GM19455 (cell line): ENCODE data around the gene PTPRD.
"Not testable (repeated sequence)": the region's sequence is repeated elsewhere in the genome, so short reads cannot be mapped to it uniquely, and the experiment has no call there.

Source experiments
- ATAC-seq: cut with Tn5 transposase; IDR thresholded peaks from one replicate; pipeline ENCODE4 v1.9.1; 2021; ENCODE audit not compliant: unreplicated experiment

The PTPRD gene

DNA sequence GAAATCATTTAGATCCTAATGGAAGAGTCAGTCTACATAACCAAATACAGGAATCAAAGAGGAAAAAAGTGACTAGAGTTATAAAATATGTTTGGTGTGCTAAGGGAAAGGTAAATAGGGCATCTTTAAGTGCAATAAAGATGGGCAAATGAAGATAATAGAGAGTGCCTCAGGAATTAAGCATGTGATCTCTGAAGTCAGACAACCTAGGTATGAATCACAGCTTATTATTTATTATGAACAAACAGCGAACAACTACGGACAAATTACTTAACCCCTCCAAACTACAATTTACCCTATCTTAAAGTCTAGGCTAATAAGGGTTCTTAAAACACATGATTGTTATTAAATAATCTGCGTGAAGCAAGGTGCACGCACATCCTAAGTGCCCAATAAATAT, 1903.1 kb downstream of the PTPRD start:
- ATAC-seq: no peak

DNA sequence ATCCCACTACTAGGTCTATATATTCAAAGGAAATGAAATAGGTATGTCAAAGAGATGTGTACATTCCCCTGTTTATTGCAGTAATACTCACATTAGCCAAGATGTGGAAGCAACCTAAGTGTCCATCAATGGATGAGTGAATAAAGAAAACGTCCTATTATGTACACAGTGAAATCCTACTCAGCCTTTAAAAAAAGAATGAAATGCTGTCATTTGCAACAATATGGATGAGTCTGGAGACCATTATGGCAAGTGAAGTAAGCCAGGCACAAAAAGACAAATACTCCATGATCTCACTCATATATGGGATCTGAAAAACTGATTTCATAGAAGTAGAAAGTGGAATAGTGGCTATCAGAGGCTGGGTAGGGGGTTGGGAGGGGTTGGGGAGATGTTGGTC, 1904.1 kb downstream of the PTPRD start:
- ATAC-seq: no peak

DNA sequence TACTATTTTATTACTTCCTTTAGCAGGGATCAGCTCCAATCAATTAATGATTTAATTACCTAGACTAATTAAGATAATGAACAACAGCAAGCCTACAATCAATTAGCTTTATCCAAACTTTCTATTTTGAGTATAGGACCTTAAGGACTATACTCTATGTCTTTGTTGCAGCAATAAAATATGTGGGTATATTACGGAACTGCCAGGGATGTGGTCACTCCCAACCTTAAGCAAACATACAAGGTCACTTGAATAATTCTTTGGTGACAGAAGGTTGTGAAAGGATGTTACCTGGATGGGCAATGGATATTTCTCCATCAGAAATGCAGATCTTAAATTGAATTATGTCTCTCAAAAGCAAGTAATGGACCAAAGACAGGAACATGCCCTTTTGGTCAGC, 1905.8 kb downstream of the PTPRD start:
- ATAC-seq: no peak

DNA sequence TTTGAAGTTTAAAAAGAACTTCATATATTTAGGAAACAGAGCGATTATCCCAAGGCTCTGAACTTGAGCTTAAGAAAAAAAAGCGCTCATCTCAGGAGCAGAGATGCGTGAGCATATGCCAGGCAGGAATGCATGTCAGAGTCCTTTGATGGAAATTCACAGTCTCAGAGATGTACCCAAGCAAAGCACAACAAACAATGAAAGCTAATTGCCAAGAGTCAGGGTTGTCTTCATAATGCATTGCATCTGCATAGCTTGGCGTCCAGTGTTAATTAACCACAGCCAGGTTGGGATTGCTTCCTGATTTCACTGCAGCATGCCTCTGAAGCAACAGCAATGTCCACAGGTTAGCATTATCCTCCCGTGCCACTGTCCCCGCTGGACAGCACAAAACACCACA, 1906.3 kb downstream of the PTPRD start:
- no peak for ATAC-seq

DNA sequence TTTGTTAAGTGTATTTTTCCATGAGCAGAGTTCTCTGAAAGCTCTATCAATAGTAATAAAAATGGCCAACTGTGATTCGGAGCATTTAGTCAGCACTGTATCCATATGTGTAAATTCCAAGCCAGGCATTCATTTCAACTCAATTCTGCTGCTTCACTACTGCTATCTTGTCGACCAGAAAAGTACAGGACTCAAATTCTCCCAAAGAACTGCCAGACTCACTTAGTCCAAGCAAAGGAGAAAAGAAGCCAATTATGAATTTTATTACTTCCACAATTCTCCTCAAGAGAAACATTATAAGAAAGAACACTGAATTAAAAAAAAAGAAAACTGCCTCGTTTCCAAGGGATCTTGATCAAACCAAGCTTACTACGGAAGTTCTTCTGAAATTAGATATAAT, 1906.9 kb downstream of the PTPRD start:
- ATAC-seq: no peak

GRCh38 chr9:8703904-8704303, 1908.9 kb downstream of the PTPRD start:
- ATAC-seq: no peak

GRCh38 chr9:8701904-8702303, 1910.9 kb downstream of the PTPRD start:
- no peak for ATAC-seq

- ATAC-seq: not testable (repeated sequence)
Measured at GRCh38 chr9:8697565-8697964, 1915.2 kb downstream of the PTPRD start.

DNA sequence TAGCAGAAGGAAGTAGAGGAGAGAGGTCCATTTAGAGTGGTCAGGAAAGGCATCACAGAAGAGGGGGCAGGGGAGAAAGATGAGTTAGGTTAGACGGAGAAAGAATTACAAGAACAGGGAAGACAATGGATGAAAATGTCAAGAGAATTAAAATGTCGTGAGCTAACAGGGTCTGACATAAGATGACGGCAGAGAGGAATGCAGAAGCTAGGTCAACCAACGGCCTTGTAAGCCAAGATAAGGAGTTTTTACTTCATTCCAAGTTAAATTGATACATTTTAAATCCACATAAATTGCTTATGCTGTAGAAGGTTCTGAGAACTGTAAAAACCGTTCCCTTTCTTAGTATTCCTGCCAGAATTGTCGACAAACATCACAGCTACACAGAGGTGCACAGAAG, 1916.3 kb downstream of the PTPRD start:
- ATAC-seq: no peak

- ATAC-seq: no peak
Measured at GRCh38 chr9:8694983-8695588, 1917.7 kb downstream of the PTPRD start.

DNA sequence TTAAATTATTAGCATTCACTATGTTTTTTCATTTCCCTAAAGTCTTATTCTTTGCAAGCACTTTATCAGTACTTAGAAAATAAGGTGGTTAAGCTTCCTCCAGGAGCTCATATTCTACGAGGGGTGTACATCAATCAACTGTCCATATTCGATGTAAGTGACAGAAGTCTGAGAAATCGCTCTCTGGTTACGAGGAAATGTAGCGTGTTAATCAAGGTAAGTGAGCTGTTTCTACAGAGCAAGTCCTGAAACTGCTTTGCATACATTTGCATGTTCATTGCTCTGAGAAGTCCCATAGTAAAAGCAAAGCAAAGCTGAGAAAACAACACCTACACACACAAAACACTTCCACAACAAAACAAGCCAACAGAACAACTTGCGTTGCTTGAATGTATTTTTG, 1919.3 kb downstream of the PTPRD start:
- no peak for ATAC-seq

GRCh38 chr9:8686516-8686915, 1926.3 kb downstream of the PTPRD start:
- ATAC-seq: no peak

- no peak for ATAC-seq
Measured at GRCh38 chr9:8685825-8686224, 1927.0 kb downstream of the PTPRD start.

DNA sequence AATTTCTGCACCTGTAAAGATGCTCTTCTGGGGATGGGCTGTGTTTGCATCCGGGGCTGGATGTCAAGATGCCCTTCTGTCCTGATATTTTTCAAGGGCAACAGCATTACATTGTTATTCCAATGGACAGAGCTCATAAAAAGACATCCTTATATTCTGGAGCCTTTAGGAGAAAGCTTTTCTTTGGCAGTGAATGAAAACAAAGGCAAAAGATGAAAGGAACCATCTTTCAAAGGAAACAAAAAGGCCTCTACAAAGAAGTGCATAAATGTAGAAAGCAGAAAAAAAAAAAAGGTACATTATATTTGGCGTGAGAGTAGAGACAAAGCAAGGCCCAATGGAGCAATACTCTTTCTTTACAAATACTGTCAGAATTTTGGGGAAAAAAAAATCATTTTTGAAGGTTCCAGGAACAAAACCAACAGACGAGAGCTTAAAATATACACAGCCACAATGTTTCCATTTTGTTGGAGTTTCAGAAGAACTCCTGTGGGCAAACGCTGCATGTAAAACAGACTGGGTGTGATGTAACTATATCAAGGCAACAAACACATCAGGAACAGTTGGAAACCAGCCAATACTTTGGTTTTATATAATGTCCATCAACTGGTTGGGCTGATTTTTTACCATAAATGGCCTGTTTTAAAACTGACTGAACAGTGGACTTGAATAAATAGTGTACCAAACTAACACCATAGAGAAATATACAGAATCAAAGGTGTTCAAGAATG, 1927.7 kb downstream of the PTPRD start:
- ATAC-seq: no peak

DNA sequence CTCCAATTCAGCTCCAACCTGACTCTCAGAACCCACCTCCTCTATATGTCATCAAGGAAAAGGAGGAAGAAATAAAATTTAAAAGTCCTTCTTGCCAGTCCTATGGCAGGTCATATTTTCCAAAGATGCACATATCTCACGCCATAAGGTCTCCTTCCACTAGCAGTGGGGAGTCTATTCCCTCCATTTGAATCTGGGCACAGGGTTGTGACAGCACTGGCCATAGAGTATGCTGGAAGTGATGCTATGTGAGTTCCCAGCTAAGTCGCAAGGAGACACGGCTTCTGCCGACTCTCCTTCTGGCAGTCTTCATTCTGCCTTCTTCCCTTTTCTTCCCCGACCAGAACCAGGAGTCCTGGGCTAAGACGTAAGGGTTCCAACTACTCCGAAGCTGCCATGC, 1929.3 kb downstream of the PTPRD start:
- ATAC-seq: no peak

GRCh38 chr9:8680658-8681057, 1932.1 kb downstream of the PTPRD start:
- ATAC-seq: no peak

GRCh38 chr9:8680157-8680556, 1932.6 kb downstream of the PTPRD start:
- ATAC-seq: no peak

GRCh38 chr9:8679371-8679822, 1933.4 kb downstream of the PTPRD start:
- ATAC-seq: no peak

DNA sequence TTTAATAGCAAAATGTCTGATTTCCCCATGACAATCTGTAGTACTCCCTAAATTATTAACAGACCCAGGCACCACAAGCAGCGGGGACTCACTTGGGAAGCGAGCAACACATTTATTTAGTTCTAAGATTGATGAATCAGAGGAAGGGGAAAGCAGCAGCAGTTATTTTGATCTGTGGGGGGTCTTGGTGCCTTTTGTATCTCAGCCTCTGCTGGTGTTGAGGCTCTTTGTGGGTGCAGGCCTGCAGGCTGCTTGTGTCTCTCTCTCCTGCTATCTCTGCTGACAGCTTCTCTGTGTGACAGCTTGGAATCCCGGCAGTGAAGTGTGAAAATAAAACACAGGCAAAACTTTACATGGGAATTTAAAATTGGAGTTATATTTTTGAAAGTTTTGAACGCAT, 1935.1 kb downstream of the PTPRD start:
- no peak for ATAC-seq

DNA sequence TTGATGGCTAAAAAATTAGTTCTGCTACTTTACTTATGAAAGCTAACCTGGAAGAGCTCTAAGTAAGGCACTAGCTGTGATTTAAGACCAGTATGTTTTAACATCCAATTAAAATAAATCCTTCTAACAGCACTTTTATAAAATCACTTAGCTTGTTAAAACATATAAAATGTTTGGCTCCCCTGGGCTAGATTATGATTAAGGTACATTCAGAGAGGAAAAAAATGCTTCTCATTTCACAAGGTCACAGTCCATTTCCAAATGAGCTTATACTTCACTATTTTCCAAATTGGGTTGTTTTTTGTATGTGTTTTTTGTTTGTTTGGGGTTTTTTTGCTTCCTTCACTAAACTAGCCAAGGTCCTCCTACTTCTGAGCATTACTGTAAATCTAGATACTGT, 1938.3 kb downstream of the PTPRD start:
- ATAC-seq: no peak

DNA sequence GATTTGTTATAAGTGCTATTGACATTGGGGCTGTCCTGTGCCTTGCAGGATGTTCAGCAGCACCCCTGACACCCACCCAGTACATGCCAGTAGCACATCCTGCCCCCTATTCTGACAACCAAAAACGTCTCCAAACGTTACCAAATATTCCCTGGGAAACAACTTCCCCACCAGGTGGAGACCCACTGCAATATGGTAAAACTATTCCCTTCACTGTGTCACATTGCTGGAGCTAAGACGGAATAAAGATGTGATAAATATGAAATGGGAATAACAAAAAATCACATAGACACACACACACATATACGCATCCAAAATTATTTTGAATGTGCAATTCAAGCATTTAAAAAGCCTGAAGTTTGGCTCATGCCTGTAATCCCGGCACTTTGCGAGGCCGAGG, 1939.0 kb downstream of the PTPRD start:
- no peak for ATAC-seq

DNA sequence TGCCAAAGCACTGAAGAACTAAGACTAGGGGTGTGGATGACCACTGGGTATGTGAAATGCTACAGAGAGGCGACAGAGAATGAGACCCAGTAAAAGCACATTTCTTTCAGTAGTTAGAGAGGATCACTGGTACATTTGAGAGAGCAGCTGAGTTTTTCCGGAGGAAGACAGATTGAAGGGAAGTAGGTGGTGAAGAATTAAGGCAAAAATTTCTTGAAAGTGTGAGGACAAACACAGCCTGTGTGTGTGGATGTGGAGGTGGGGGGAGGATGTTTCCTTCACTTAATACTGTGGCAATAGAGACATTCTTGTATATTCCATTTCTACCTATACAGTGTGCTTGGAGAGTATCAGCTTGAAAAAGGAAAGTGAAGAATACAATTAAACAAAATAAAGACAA, 1942.1 kb downstream of the PTPRD start:
- ATAC-seq: no peak

GRCh38 chr9:8668751-8669150, 1944.1 kb downstream of the PTPRD start:
- no peak for ATAC-seq
